GM18499 (cell line): ENCODE results near the gene ASCL2.

ENCODE experiments used
- ATAC-seq: cut with Tn5 transposase; IDR thresholded peaks from one replicate; pipeline ENCODE4 v1.9.1; 2021; ENCODE audit warnings: moderate number of reproducible peaks; ENCODE audit not compliant: insufficient read depth, unreplicated experiment

Gene ASCL2, protein sequence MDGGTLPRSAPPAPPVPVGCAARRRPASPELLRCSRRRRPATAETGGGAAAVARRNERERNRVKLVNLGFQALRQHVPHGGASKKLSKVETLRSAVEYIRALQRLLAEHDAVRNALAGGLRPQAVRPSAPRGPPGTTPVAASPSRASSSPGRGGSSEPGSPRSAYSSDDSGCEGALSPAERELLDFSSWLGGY

DNA sequence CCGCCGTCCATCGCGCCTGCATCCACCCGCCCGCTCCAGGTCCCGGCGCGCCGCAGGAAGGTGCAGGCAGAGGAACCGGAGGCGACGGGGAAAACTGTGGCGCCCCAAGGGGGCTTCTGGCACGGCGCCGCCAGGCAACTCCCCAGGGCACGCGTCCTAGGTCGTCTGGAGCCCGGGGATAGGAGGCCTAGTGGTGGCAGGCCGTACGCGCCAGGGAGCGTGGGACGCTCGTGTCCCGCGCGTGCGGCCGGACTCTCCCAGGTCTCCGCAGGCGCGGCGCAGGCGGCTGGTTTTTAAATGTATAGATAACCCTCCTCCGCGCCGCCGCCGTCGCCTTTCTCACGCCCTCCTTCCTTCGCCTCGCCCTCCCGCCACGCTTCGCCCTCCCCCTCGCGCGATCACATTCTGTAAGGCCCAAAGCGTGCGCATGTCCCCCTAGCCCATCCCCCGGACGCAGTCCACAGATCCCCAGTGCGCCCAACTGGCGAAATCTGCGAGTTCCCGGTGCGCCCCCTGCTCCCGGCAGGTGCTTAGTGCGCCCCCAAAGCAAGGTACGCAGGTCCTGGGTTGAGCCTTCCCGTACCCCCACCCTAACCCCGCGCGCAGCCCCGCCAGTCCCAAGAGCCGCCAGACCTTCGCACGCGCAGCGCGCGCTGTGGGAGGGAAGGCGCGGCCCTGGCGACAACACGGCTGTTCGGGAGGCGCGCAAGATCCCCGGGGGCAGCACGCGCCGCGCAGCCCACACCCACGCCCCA lies at the start of gene ASCL2:
TSS of gene ASCL2 (minus strand) at position 267 of the 755 bp plus-strand sequence. CDS start at position 11, 256 bp downstream.
- no peak for ATAC-seq

DNA sequence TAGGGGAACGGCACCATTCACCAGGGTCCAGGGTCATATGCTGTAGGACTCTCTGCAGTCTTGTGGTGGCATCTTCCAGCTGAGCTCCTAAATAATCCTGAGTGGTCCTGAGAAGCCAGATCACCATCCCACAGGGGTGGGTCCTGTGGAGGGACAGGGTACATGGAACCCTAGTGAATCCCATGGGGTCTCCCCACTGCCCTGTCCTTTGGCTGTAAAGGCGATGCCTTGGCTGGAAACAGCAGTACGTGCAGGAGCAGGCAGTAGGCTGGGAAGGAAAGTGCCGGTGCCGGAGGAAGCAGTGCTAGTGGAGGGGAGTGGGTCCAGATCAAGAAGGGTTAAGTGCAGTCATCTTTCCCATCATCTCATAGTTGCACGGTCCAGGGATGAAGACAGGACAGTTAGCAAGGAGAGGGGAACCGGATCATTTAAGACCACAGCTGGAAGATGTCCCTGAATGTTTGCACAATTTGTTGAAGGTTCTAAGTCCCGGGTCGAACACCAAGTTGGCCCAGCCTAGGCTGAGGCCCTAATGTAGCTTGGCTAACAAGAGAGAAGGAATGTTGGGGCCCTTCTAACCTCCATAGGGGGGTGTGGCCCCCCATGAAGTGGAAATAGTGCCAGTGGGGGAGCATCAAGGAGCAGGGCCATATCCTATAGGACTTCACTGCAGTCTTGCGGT lies 49.5 kb upstream of the ASCL2 start:
- ATAC-seq, result no peak

DNA sequence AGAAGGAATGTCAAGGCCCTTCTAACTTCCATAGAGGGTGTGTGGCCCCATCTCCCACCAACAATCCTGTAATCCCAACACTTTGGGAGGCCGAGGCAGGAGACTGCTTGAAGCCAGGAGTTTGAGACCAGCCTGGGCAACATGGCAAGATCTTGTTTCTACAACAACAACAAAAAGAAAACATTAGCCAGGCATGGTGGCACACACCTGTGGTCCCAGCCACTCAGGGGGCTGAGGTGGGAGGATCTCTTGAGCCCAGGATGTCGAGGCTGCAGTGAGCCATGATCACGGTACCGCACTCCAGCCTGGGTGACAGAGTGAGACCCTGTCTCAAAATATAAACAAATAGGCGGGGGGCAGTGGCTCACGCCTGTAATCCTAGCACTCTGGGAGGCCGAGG lies 48.3 kb upstream of the ASCL2 start:
- no peak for ATAC-seq

DNA sequence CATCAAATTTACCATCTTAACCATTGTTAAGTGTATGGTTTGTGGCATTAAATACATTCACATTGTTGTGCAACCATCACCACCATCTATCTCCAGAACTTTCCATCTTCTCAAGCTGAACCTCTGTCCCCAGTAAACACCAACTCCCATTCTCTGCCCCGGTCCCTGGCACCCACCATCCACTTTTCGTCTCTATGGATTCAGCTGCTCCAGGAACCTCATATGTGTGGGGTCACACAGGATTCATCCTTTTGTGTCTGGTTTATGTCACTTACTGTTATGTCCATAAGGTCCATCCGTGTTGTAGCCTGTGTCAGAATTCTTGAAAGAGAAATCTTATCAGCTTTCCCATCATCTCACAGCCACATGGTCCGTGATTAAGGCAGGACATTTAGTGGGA lies 47.7 kb upstream of the ASCL2 start:
- ATAC-seq, result no peak

DNA sequence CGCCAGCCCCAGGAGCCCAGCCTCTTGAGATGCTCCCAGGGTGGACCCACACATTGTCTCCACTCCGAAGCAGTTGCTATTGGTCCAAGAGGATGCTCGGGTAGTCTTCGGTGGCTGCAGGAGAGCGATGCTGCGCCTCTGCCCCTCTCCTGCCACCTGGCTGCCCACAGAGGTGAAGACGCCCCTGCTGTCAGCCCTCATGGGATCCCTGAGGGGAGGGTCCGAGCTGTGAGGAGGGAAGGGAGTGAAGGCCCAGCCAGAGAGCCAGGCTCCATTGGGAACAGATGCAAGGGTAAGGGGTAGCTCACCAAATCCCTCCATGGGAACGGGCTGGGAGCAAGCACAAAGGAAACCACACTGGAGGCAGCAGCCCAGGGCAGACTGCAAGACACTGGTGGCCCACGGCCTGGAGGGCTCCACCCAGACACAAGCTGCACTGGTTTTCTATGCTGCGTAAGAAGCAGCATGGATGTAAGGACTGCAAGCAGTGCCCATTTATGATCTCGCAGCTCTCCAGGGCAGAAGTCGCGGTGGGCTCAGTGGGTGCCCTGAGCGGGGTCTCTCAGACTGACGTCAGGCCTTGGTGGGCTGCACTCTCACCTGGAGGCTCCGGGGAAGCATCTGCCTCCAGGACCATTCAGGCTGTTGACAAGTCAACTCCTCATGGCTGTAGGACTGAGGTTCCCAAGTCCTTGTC lies 47.1 kb upstream of the ASCL2 start:
- no peak for ATAC-seq

DNA sequence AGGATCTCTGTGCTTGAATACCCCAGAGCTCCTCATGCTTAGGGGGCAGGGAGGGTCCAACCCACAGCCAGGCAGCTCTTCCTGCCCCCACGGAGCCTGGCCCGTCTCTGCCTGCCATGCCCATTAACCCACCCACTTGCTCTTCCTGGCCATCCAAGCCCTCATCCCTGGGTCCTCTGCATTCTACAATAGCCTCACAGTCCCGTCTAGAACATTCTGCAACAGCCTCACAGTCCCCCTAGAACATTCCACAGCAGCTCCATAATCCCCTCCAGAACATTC lies 46.5 kb upstream of the ASCL2 start:
- ATAC-seq, result no peak

DNA sequence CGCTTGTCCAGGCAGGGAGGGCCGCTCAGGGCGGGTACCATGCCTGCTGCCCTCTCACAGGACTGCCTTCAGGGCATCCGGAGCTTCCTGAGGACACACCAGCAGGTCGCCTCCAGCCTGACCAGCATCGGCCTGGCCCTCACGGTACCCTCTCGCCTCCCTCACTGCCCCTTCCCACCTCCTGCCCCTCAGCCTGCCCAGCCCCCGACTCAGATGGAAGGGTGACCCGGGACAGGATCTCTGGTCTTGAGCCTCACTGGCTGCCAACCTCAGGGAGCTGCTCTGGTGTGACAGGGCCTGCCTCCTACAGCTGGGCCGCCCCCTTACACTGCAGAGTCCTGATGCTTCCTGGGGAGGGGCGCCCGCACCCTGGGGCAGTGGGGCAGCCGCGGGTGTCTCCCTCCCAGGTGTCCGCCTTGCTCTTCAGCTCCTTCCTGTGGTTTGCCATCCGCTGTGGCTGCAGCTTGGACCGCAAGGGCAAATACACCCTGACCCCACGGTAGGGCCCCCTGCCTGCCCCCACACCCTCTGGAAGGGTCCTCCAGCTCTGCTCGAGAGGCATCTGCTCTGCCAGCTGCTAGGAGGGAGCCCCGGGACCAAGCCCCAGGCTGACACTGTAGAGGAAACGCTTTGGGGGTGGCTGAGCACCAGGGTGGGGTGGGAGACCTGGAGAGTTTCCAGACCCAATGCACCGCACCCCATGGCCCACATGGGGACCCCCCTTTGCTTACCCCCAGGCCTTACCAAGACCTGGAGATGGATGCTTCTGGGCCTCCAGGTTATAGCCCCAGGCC lies 46.0 kb upstream of the ASCL2 start:
- no peak for ATAC-seq

DNA sequence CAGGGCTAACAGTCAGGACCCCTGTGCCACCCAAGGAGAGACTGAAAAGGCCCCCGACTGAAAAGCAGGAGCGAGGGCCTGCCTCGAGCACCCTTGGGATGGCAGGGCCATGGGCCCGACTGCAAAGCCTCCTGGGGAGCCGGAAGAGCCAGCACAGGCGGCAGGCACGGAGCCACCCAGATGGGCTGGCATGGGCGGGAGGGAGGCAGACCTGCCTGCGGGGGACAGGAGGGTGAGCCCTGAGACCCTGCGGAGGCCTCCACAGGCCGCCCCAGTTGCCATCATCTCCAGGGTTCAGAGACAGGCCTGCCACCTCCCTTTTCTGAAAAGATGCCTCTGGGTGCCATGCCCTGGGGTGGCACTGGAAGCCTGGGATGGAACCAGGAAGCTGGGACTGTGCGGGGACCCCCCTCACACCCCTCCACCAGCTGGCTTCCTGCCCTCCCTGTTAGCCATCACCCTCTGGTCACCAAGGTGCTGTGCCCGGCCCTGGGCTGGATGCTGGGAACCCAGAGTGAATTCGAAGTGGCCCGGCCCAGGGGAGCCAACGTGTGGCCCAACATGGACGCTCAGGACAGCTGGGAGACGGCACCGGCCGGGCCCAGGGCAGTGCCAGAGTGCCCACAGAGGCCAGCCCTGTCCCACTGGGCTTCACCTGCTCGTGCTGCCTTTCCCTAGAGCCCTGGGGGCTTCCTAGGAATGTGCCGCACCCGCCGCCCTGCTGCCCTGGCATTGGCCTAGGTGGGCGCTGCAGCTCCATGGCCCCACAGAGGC lies 45.2 kb upstream of the ASCL2 start:
- ATAC-seq, result no peak

DNA sequence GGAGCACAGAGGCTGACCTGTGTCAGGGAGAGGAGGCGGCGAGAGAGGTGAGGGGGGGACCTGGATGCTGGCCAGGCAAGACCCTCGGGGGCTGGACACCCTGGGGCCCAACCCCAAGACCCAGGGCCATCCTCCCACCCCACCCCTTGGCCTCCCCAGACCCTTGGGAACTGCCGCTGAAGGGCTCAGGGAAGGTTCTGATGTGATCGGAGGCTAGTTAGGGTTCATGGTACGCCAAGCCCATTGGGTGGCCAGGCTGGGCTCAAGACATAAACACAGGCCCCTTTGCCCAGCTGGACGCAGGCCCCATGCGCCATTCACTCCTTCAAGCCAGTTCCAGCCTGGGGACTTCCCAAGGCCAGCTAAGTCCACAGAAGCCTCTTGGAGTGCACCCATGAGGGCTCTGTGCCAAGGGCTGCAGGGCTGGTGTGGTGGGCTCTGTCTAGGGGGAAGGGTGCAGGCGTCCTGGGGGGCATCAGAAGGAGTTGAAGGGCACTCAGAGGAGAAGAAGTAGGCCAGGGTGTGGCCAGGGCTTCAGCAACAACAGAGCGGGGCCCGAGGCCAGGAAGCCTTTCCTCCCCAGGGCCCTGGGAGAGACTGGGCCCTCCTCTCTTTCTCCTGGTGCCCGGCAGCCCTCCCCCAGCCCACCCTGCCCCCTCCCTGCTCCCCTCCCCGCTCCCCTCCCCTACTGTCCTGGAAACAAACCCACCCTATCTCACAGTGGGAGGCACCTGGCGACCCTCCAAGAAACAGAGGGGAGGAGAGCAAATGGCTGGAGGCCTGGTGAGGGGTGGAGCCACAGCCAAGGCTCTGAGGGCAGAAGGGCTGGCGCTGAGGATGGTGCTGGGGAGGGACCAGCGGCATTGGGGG lies 44.4 kb upstream of the ASCL2 start:
- no peak for ATAC-seq

DNA sequence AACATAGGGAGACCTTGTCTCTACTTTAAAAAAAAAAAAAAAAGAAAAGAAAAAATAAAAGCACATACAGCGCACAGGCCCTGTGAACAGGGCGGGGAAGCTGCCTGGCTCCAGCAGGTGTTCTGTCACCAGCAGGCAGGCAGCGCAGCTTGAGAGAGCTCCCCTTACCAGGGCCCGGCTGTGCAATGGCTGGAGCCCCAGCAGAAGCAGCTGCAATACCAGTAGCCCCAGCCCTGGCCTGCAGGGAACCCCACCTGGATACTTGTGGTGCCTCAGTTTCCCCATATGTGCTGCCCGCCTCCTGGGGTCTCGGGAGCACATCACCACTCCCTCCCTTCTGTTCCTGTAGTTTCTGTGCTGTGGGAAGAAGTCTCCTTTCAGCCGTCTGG lies 43.7 kb upstream of the ASCL2 start:
- no peak for ATAC-seq

DNA sequence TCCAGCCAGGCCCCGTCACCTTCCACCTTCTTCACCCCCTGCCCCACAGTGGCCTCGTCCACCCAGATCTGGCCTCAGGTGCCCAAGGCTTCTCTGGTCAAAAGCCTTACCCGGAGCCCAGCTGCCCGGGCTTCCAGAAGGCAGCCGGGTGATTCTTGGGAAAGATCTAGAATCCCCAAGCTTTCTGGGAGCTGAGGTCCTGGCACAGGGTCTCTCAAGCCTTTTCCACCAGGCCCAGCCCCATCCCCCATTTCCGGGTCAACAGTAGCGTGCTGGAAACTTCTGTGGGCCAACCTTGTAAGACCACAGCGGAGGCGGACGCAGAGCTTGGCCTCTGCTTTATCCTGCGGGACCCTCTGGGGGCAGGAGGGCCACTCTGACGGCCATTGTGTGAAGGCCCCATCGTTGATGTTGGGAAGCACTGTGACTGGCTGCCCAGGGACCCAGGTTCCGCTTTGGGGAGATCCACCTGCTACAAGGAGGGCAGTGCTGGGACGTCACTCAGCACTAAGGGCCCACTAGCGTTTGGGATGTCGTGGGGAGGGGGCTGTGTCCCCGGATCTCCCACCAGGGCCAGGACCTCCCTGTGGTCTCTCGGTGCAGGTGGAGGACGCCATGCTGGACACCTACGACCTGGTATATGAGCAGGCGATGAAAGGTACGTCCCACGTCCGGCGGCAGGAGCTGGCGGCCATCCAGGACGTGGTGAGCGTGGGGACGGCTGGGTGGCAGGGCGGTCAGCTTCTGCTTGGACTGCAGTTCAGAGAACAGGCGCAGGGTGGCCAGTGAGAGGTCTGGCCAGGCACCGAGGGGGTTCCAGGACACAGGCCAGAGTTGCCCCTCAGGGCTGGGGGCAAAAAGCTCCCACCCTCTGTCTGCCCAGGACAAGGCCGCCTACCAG lies 42.9 kb upstream of the ASCL2 start:
- ATAC-seq, result no peak

DNA sequence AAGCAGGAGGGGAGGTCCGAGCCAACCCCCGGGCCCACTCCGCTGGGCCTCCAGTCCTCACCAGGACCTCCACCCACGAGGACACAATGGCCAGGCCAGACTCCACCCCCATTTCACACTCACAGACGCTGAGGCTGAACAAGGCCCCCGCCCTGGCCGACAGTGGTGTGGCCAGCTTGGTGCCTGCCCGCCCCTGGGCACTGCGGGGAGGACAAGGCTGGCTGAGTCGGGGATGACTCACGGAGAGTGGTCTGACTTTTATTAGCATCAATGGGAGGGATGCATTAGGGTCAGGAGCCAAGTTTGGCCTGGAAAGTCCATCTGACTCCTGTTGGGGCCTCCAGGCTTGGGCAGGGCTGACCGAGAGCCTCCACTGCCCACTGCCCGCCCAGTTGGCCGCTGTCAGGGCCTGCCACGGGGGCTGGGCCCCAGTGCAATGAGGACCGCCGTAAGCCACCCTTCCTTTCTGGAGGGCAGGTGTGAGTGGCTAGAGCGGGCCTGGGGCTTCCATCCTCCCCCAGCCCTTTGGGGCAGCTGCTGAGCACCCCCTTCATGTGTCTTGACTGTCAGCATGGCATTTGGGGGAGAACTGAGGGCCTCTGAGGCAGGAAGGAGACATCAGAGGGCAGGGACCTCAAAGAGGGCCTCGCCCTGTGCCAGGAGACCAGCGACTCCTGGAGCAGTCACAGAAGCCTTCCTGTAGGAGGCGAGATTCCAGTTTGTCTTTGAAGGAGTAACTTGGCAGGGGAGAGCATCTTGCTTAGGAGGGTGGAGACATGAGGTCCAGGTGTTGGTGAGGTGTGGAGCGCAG lies 42.0 kb upstream of the ASCL2 start:
- no peak for ATAC-seq

DNA sequence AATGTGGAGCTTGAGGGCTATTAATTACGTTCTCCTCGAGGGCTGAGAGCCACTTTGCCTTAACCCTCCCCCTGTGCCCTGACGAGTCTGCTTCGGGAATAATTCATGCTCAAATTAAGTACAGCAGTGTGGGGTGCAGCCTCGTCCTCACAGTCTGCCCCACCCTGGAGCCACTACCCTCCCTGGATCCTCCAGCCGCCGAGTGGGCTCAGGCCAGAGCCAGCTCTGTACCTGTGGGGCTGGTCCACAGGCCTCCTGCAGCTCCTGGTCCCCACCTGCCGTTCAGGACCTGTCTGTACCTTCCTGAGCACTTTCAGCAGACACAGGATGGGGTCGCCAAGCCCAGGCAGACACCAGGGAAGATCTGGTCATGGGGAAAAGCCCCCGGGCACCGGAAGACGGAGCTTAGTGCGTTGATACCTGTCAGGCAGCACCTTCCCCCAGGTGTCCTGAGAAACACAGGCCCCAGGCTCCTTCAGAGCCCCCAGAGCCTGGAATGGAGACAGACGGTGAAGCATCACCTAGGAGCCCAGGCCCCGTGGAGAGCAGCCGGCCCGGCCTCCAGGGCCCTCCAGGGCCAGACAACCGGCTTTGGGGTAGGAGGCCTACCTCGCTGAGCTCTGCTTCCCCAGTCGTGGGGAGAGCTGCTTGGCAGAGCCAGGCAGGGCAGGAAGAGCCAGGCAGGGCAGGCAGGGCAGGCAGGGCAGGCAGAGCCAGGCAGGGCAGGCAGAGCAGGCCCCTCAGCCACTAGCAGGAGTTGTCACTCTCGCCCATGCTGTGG lies 41.2 kb upstream of the ASCL2 start:
- no peak for ATAC-seq

DNA sequence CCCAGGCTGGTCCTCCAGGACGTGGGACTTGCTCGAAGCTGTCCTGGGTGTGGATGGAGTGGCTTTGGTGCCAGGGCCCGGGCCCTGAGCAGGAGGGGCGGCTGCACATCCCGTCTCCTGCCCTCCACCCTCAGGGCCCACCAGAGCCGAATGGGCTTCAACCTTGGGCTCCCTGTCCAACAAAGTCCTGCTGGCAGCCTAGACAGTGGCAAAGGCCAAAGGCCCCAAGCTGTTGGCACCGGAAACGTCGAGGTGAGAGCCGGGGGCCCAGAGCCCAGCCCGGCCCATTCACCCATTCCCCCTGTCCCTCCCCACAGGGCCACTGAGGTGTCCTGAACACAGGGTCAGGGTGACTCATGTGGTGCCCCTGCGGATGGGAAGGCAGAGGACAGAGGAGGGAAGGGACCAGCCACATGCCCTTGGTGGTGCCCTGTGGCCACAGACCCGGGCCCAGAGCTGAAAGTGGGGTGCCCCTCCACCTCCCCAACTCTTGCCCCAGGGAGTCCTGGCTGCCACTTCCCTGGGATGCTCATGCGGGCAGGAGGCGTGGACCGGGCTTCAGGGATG lies 40.5 kb upstream of the ASCL2 start:
- ATAC-seq, result no peak

DNA sequence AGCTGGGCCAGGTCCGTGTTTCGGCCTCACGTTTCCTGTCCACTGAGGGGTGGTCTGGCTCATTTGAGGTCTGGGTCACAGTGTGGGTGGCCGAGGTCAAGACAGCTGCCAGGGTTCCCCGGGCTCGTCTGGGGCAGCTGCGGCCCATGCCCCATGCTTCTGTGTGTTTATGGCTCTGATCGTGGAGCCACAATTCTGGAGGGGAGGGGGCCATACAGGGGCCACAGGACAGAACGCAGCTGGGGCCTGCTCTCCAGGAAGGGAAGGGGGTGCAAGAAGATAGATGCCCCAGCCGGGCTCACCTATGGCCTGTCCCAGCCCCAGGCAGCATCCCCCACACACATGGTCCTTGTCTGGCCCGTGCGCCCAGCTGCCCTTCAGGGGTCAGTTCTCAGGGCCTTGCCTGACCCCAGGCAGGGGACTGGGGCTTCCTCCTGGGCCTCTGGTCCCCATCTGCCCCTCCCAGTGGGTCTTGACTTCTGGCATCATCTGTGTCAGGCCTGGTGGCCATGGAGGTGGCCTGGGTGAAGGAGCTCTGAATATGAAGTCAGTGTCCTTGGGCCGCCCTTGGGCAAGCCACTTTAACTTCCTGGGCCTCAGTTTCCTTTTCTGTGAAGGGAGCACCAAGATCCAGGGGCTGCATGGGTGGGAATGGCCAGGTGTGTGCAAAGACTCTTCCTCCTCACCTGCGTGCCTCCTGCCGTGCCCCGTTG lies 39.8 kb upstream of the ASCL2 start:
- no peak for ATAC-seq
